ENCODE data around the gene VPS29. TPM values are rescaled to one million over a fixed set of nuclear protein-coding genes. Genes with fewer than 3 reads are reported as not detected.

VPS29 gene
- total RNA-seq, 1 experiment from 2014 or later = 66.3 TPM

DNA sequence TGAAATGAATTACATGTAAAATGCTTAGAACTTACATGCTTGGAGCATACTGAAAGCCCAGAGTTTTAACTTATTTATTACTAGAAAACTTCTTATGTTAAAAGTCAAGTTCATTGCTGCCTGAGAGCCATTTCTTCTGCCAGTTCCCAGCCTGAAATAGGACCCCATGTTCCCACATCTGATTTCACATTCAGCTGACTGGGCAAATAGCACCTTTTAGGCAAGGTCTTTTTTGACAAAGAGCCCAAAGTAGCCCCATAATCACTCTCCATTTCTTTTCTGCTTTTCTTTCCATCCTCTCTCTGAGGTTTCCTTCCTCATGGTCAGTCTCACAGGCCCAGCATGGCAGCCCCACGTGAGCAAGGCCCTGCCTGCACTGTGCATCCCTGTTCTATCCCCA is 50.6 kb downstream of the VPS29 start:
- CTCF ChIA-PET = interaction anchor here (1.4 to 4.2 kb wide), 4 partner anchors 20 to 150 kb away, joined by 4 to 61 read pairs (median 30); no protein-coding TSS in a partner anchor
- H3K4me1 Mint-ChIP-seq = peaks cover 7% of the 10 kb centered on the region; the same call in 1 of the 2 replicates
- ATAC-seq (no peak), DNase-seq (ENCODE audit: low spot score) (no peak)
- H3K4me3 Mint-ChIP-seq = no peak overlapping the region
- no peaks in the 10 kb centered on the region for H3K9me3 Mint-ChIP-seq
- H3K36me3 Mint-ChIP-seq = peaks cover 28% of the 10 kb centered on the region
- H3K27me3 Mint-ChIP-seq (ENCODE audit: low read depth) = no peaks in the 10 kb centered on the region; the same call in 1 of the 2 replicates
- TF ChIP-seq ZNF121 (CRISPR knock-in tag; IDR thresholded peaks at IDR 0.05) = no peak
- no peak for TF ChIP-seq FOXK1 (CRISPR knock-in tag; IDR thresholded peaks at IDR 0.05)
- TF ChIP-seq NR1H2 (CRISPR knock-in tag; IDR thresholded peaks at IDR 0.05) = no peak
- no peak for TF ChIP-seq NR2C2 (CRISPR knock-in tag; IDR thresholded peaks at IDR 0.05)
- no peak for TF ChIP-seq NR3C1 (CRISPR knock-in tag; conservative IDR thresholded peaks at IDR 0.05; ENCODE audit: low read depth)
- TF ChIP-seq, protein P1, sequence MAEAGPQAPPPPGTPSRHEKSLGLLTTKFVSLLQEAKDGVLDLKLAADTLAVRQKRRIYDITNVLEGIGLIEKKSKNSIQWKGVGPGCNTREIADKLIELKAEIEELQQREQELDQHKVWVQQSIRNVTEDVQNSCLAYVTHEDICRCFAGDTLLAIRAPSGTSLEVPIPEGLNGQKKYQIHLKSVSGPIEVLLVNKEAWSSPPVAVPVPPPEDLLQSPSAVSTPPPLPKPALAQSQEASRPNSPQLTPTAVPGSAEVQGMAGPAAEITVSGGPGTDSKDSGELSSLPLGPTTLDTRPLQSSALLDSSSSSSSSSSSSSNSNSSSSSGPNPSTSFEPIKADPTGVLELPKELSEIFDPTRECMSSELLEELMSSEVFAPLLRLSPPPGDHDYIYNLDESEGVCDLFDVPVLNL (CRISPR knock-in tag; IDR thresholded peaks at IDR 0.05; ENCODE audit: borderline replicate concordance, low read depth) = no peak
- no peak for TF ChIP-seq TEAD1 (CRISPR knock-in tag; IDR thresholded peaks at IDR 0.05)
- TF ChIP-seq ZNF423 (CRISPR knock-in tag; IDR thresholded peaks at IDR 0.05) = no peak
- TF ChIP-seq NFYB (CRISPR knock-in tag; conservative IDR thresholded peaks at IDR 0.05; ENCODE audit: low read depth) = no peak
- TF ChIP-seq ZNF416 (CRISPR knock-in tag; IDR thresholded peaks at IDR 0.05) = no peak
- no peak for TF ChIP-seq RELA (CRISPR knock-in tag; IDR thresholded peaks at IDR 0.05; ENCODE audit: borderline replicate concordance)
- no peak for TF ChIP-seq PRRX2 (CRISPR knock-in tag; IDR thresholded peaks at IDR 0.05)
- TF ChIP-seq, protein P2, sequence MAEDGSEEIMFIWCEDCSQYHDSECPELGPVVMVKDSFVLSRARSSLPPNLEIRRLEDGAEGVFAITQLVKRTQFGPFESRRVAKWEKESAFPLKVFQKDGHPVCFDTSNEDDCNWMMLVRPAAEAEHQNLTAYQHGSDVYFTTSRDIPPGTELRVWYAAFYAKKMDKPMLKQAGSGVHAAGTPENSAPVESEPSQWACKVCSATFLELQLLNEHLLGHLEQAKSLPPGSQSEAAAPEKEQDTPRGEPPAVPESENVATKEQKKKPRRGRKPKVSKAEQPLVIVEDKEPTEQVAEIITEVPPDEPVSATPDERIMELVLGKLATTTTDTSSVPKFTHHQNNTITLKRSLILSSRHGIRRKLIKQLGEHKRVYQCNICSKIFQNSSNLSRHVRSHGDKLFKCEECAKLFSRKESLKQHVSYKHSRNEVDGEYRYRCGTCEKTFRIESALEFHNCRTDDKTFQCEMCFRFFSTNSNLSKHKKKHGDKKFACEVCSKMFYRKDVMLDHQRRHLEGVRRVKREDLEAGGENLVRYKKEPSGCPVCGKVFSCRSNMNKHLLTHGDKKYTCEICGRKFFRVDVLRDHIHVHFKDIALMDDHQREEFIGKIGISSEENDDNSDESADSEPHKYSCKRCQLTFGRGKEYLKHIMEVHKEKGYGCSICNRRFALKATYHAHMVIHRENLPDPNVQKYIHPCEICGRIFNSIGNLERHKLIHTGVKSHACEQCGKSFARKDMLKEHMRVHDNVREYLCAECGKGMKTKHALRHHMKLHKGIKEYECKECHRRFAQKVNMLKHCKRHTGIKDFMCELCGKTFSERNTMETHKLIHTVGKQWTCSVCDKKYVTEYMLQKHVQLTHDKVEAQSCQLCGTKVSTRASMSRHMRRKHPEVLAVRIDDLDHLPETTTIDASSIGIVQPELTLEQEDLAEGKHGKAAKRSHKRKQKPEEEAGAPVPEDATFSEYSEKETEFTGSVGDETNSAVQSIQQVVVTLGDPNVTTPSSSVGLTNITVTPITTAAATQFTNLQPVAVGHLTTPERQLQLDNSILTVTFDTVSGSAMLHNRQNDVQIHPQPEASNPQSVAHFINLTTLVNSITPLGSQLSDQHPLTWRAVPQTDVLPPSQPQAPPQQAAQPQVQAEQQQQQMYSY (CRISPR knock-in tag; IDR thresholded peaks at IDR 0.05) = no peak
- TF ChIP-seq KAT7 (CRISPR knock-in tag; IDR thresholded peaks at IDR 0.05; ENCODE audit: borderline replicate concordance) = no peak
- no peak for TF ChIP-seq ZNF263 (CRISPR knock-in tag; IDR thresholded peaks at IDR 0.05; ENCODE audit: low read depth)
- H3K27ac Mint-ChIP-seq = no peak overlapping the region
- POLR2A ChIA-PET = no interaction called here

DNA sequence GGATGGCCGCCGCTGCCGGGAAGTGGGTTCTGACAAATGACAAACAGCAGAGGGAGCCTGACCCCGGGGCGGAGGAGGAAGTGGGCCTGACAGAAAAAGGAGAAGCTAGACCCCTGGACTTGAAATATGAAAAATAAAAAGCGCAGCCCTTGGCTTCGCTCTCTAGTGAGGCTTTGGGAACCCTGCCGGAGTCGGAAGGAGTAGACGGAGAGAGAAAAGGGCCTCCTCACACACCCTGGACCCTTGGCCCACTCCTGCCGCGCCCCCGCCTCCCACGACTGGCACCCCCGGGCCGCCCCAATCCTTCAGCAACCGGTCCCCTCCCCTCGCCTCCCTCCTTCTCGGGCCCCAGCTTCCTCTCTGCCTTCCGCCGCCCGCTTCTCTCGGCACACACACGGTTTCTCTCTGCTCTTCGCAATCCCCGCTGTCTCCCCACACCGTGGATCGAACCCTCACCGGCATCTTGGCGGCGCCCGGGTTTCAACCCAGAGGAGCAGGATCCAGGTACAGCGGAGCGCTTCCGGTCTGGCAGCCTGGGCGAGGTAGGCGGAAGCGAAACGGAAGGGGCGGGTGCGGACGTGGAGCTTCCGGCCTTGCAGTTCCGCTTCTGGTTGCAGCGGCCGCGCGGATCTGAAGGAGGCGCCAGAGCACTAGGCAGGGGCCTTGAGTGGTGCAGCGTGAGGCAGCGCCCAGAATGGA is 52.0 kb downstream of the VPS29 start, which contains the start of gene ARPC3:
TSS of gene ARPC3 (minus strand) at position 539 of the 699 bp plus-strand sequence. CDS start at position 462, 77 bp downstream.
- ChIA-PET POLR2A (interaction anchor here (0.5 to 1.4 kb wide), 5 partner anchors 18 to 716 kb away, joined by 4 to 18 read pairs (median 6); partner anchors contain the start of genes FAM216A and GPN3), CTCF (interaction anchor here (0.6 to 4.2 kb wide), 45 partner anchors 9 to 933 kb away, joined by 3 to 61 read pairs (median 4); partner anchors contain the start of genes FAM216A, GPN3, IFT81 and TCTN1)
- Mint-ChIP-seq H3K36me3 (peaks cover 25% of the 10 kb centered on the region), H3K9me3 (no peaks in the 10 kb centered on the region), H3K27ac (peak within 1 kb of the TSS; percentile 98), H3K4me3 (peak within 1 kb of the TSS; percentile 100), H3K27me3 (ENCODE audit: low read depth) (no peaks in the 10 kb centered on the region; the same call in 1 of the 2 replicates), H3K4me1 (peaks cover 7% of the 10 kb centered on the region; the same call in 1 of the 2 replicates)
- DNase-seq (ENCODE audit: low spot score) = peak; percentile 94
- peak; percentile 97 for ATAC-seq
- TF ChIP-seq SMAD4 (CRISPR knock-in tag; IDR thresholded peaks at IDR 0.05) = no peak; the same call in 1 of the 2 replicates
- TF ChIP-seq, protein P3, sequence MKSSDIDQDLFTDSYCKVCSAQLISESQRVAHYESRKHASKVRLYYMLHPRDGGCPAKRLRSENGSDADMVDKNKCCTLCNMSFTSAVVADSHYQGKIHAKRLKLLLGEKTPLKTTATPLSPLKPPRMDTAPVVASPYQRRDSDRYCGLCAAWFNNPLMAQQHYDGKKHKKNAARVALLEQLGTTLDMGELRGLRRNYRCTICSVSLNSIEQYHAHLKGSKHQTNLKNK (CRISPR knock-in tag; IDR thresholded peaks at IDR 0.05) = peak; percentile 48; the same call in 1 of the 2 replicates
- no peak for TF ChIP-seq ZBTB21 (CRISPR knock-in tag; IDR thresholded peaks at IDR 0.05; ENCODE audit: borderline replicate concordance)
- TF ChIP-seq, protein P4, sequence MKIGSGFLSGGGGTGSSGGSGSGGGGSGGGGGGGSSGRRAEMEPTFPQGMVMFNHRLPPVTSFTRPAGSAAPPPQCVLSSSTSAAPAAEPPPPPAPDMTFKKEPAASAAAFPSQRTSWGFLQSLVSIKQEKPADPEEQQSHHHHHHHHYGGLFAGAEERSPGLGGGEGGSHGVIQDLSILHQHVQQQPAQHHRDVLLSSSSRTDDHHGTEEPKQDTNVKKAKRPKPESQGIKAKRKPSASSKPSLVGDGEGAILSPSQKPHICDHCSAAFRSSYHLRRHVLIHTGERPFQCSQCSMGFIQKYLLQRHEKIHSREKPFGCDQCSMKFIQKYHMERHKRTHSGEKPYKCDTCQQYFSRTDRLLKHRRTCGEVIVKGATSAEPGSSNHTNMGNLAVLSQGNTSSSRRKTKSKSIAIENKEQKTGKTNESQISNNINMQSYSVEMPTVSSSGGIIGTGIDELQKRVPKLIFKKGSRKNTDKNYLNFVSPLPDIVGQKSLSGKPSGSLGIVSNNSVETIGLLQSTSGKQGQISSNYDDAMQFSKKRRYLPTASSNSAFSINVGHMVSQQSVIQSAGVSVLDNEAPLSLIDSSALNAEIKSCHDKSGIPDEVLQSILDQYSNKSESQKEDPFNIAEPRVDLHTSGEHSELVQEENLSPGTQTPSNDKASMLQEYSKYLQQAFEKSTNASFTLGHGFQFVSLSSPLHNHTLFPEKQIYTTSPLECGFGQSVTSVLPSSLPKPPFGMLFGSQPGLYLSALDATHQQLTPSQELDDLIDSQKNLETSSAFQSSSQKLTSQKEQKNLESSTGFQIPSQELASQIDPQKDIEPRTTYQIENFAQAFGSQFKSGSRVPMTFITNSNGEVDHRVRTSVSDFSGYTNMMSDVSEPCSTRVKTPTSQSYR (CRISPR knock-in tag; IDR thresholded peaks at IDR 0.05) = no peak
- TF ChIP-seq, protein P5, sequence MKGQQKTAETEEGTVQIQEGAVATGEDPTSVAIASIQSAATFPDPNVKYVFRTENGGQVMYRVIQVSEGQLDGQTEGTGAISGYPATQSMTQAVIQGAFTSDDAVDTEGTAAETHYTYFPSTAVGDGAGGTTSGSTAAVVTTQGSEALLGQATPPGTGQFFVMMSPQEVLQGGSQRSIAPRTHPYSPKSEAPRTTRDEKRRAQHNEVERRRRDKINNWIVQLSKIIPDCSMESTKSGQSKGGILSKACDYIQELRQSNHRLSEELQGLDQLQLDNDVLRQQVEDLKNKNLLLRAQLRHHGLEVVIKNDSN (CRISPR knock-in tag; IDR thresholded peaks at IDR 0.05) = no peak
- no peak for TF ChIP-seq ESRRA (CRISPR knock-in tag; IDR thresholded peaks at IDR 0.05; ENCODE audit: borderline replicate concordance)
- no peak for TF ChIP-seq ZNF121 (CRISPR knock-in tag; IDR thresholded peaks at IDR 0.05)
- TF ChIP-seq FOXK1 (CRISPR knock-in tag; IDR thresholded peaks at IDR 0.05) = peak; percentile 76; the same call in 1 of the 2 replicates
- peak; percentile 66 for TF ChIP-seq CREM (CRISPR knock-in tag; IDR thresholded peaks at IDR 0.05)

Data from WTC11 (cell line).